ENCODE measurements around the gene CEP350. TPM values are rescaled to one million over a fixed set of nuclear protein-coding genes. Genes with fewer than 3 reads are reported as not detected.
A peak's percentile ranks its signal among the peaks of the same experiment; 100 is the strongest.

The CEP350 gene
- total and polyA plus RNA-seq, 2 of the 13 experiments (the other 11 are each of a cell fraction or from before 2014, with no cell fraction given), result 7.6 to 35.9 TPM

DNA sequence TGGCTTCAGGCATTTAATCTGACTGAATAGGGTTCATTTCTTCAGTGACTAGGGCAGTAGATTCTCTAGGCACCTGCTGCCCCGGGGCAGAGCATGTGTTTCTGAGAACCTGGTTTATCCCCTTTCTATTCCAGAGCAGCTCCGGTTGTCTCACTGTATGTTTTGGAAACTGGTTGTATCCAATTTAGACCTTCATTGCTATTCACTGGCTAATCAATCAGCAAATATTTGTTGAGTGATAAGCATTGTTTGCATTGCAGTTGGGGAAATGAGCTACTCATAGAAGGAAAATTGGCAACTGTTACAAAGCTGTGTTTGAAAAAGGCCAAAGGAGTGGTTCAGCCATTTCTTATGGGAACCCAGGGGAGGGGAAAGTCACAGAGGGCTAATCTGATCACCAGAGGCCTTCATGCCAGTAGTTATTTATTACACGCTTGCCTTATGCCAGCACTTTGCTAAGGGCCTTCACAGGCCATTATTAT is 203.0 kb downstream of the CEP350 start (continued):
- TF ChIP-seq TCF7 (IDR thresholded peaks at IDR 0.05; ENCODE audit: low read depth) (peak; percentile 40; the same call in 1 of the 2 replicates), ZNF33B (CRISPR knock-in tag; IDR thresholded peaks at IDR 0.05) (no peak), TCF7L2 (IDR thresholded peaks at IDR 0.05; ENCODE audit: low read depth, low read length) (no peak), SMAD3 (CRISPR knock-in tag; IDR thresholded peaks at IDR 0.05) (0 out of 2 replicates have a peak, but pooled peaks have one; percentile 46), HNF1B (CRISPR knock-in tag; IDR thresholded peaks at IDR 0.05) (peak; percentile 40; the same call in 1 of the 2 replicates), MYPOP (CRISPR knock-in tag; IDR thresholded peaks at IDR 0.05) (0 out of 2 replicates have a peak, but pooled peaks have one; percentile 31), NFIC (IDR thresholded peaks at IDR 0.05; ENCODE audit: low read length) (peak; percentile 88), RCOR2 (CRISPR knock-in tag; IDR thresholded peaks at IDR 0.05) (peak; percentile 68; the same call in 1 of the 2 replicates), NR2C2 (CRISPR knock-in tag; IDR thresholded peaks at IDR 0.05; ENCODE audit: borderline replicate concordance) (peak; percentile 45; the same call in 1 of the 2 replicates), MAFF (IDR thresholded peaks at IDR 0.05; ENCODE audit: low read depth, low read length) (peak; percentile 19; the same call in 1 of the 2 replicates), ZNF577 (CRISPR knock-in tag; IDR thresholded peaks at IDR 0.05; ENCODE audit: borderline replicate concordance, low read depth) (no peak), NR2F6 (IDR thresholded peaks at IDR 0.05) (peak; percentile 67), NR2F6 (CRISPR knock-in tag; IDR thresholded peaks at IDR 0.05) (peak; percentile 70), HMGXB4 (CRISPR knock-in tag; IDR thresholded peaks at IDR 0.05; ENCODE audit: borderline replicate concordance in 1 of 2, low read depth in 1 of 2) (0 out of 4 replicates have a peak, but pooled peaks of 1 of the 2 experiments have one; percentile 11), ZNF234 (CRISPR knock-in tag; conservative IDR thresholded peaks at IDR 0.05) (no peak), ZMAT3 (CRISPR knock-in tag; conservative IDR thresholded peaks at IDR 0.05) (no peak; the same call in 1 of the 2 replicates), GABPA (IDR thresholded peaks at IDR 0.05; ENCODE audit: low read depth, low read length) (no peak), GABPA (CRISPR knock-in tag; IDR thresholded peaks at IDR 0.05; ENCODE audit: low read depth) (0 out of 2 replicates have a peak, but pooled peaks have one; percentile 48), MEIS2 (CRISPR knock-in tag; IDR thresholded peaks at IDR 0.05) (no peak), ZZZ3 (CRISPR knock-in tag; IDR thresholded peaks at IDR 0.05; ENCODE audit: borderline replicate concordance) (0 out of 2 replicates have a peak, but pooled peaks have one; percentile 5)
- TF ChIP-seq, protein P1, sequence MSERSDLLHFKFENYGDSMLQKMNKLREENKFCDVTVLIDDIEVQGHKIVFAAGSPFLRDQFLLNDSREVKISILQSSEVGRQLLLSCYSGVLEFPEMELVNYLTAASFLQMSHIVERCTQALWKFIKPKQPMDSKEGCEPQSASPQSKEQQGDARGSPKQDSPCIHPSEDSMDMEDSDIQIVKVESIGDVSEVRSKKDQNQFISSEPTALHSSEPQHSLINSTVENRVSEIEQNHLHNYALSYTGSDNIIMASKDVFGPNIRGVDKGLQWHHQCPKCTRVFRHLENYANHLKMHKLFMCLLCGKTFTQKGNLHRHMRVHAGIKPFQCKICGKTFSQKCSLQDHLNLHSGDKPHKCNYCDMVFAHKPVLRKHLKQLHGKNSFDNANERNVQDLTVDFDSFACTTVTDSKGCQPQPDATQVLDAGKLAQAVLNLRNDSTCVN (CRISPR knock-in tag; IDR thresholded peaks at IDR 0.05; ENCODE audit: borderline replicate concordance), result no peak
- TF ChIP-seq, protein P2, sequence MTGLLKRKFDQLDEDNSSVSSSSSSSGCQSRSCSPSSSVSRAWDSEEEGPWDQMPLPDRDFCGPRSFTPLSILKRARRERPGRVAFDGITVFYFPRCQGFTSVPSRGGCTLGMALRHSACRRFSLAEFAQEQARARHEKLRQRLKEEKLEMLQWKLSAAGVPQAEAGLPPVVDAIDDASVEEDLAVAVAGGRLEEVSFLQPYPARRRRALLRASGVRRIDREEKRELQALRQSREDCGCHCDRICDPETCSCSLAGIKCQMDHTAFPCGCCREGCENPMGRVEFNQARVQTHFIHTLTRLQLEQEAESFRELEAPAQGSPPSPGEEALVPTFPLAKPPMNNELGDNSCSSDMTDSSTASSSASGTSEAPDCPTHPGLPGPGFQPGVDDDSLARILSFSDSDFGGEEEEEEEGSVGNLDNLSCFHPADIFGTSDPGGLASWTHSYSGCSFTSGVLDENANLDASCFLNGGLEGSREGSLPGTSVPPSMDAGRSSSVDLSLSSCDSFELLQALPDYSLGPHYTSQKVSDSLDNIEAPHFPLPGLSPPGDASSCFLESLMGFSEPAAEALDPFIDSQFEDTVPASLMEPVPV (CRISPR knock-in tag; IDR thresholded peaks at IDR 0.05), result no peak
